GM12872 (cell line): Measurements from ENCODE around the gene INO80C.

ENCODE experiments used
- CTCF ChIP-seq: IDR thresholded peaks from 3 replicates; pipeline ENCODE4 v1.5.1; 2011; ENCODE audit warnings: low read depth, mild to moderate bottlenecking, low read length, moderate library complexity; ENCODE audit not compliant: insufficient read depth

The INO80C gene

GRCh38 chr18:35430721-35431373 lies 66.9 kb downstream of the INO80C start:
- no peak for TF ChIP-seq CTCF

GRCh38 chr18:35426786-35427185 lies 71.0 kb downstream of the INO80C start:
- TF ChIP-seq CTCF: no peak

GRCh38 chr18:35424356-35424755 lies 73.4 kb downstream of the INO80C start:
- no peak for TF ChIP-seq CTCF

- TF ChIP-seq CTCF: no peak
Measured at GRCh38 chr18:35422237-35422636, 75.5 kb downstream of the INO80C start.

GRCh38 chr18:35418610-35419009 lies 79.2 kb downstream of the INO80C start:
- TF ChIP-seq CTCF: no peak
